Mesothelial cell of epicardium (in vitro differentiated cells): ENCODE results near the gene TMEM178B. TPM values are rescaled to one million over a fixed set of nuclear protein-coding genes. Genes with fewer than 3 reads are reported as not detected.
"Not testable (repeated sequence)": the region's sequence is repeated elsewhere in the genome, so short reads cannot be mapped to it uniquely, and the experiment has no call there.

Experiments used
- DNase-seq, 2 experiments: peaks; one replicate each; pipeline ENCODE4 v3.0.0; 2021; ENCODE audit warnings: low spot score in 2 of 2; ENCODE audit not compliant: unreplicated experiment in 2 of 2
- H3K27ac Mint-ChIP-seq: 2 replicates; pipeline ENCODE4 v1.8.0; 2021; ENCODE audit warnings: mixed read lengths
- H3K27me3 Mint-ChIP-seq: 2 replicates; pipeline ENCODE4 v1.8.0; 2021; ENCODE audit warnings: low read depth, mixed read lengths
- H3K36me3 Mint-ChIP-seq: 2 replicates; pipeline ENCODE4 v1.8.0; 2021; ENCODE audit warnings: mixed read lengths
- H3K4me1 Mint-ChIP-seq: 2 replicates; pipeline ENCODE4 v1.8.0; 2021; ENCODE audit warnings: mixed read lengths
- H3K4me3 Mint-ChIP-seq: 2 replicates; pipeline ENCODE4 v1.8.0; 2021; ENCODE audit warnings: mild to moderate bottlenecking, moderate library complexity, mixed read lengths
- H3K9me3 Mint-ChIP-seq: 2 replicates; pipeline ENCODE4 v1.8.0; 2021; ENCODE audit warnings: mixed read lengths
- total RNA-seq: library from RNA; stranded (reverse); gene quantifications from 3 replicates; pipeline ENCODE4 v1.2.1, GENCODE V29; 2021
- TF ChIP-seq, protein P1 (sequence below): fragments of 200-600 bp; sonication (generic); IDR thresholded peaks from one replicate; pipeline ENCODE4 v1.5.0; 2021; ENCODE audit warnings: antibody characterized with exemption; ENCODE audit not compliant: unreplicated experiment

Gene TMEM178B
- total RNA-seq, 1 donor from 2014 or later: 0.16 TPM

DNA sequence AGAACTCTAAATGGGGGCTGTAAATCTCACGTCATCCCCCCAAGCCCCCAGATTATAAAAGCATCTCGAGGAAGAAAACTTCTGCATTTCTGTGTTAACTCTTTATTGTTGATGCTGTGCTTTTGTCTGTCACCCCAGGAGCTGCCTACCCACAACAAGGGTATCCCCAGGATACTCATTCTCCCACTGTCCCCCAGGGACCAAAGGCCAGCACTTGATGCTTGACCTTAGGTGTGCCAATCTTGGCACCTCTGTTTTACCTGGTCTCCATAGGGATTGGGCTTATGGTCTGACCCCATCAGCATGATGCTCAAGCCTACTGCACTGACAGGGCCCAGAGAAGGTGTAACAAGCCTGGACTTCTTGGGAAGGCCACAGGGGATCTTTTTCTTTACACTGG lies 251.4 kb downstream of the TMEM178B start:
- Mint-ChIP-seq H3K27me3 (peaks cover 17% of the 10 kb centered on the region), H3K36me3 (no peaks in the 10 kb centered on the region), H3K4me3 (no peak overlapping the region), H3K4me1 (no peaks in the 10 kb centered on the region), H3K27ac (no peak overlapping the region), H3K9me3 (no peaks in the 10 kb centered on the region)
- TF ChIP-seq, protein P1, sequence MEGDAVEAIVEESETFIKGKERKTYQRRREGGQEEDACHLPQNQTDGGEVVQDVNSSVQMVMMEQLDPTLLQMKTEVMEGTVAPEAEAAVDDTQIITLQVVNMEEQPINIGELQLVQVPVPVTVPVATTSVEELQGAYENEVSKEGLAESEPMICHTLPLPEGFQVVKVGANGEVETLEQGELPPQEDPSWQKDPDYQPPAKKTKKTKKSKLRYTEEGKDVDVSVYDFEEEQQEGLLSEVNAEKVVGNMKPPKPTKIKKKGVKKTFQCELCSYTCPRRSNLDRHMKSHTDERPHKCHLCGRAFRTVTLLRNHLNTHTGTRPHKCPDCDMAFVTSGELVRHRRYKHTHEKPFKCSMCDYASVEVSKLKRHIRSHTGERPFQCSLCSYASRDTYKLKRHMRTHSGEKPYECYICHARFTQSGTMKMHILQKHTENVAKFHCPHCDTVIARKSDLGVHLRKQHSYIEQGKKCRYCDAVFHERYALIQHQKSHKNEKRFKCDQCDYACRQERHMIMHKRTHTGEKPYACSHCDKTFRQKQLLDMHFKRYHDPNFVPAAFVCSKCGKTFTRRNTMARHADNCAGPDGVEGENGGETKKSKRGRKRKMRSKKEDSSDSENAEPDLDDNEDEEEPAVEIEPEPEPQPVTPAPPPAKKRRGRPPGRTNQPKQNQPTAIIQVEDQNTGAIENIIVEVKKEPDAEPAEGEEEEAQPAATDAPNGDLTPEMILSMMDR: no peak
- no peak for DNase-seq

DNA sequence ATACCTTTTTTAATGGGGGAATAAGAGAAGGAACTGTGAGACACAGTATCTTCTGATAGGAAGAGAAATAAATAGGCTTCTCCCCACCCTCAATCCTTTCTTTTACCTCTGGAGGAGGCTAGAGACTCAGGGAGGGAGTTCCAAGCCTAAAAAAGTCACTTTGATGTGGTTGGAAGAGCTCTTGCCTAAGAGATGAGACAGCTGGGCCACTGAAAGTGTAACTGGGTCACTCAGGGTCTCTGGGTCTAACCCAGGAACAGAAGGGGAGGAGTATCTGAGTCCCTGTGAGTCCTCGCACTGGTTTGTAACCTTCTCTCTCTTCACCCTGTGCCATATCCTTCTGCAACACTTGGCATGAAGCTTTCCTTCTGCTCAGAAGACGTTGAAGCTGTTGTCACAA lies 254.4 kb downstream of the TMEM178B start:
- TF ChIP-seq, protein P1: no peak
- DNase-seq: no peak
- no peak overlapping the region for H3K4me3 Mint-ChIP-seq
- H3K4me1 Mint-ChIP-seq: no peaks in the 10 kb centered on the region
- no peak overlapping the region for H3K27ac Mint-ChIP-seq
- no peaks in the 10 kb centered on the region for H3K36me3 Mint-ChIP-seq
- peaks cover 24% of the 10 kb centered on the region for H3K27me3 Mint-ChIP-seq
- H3K9me3 Mint-ChIP-seq: no peaks in the 10 kb centered on the region

DNA sequence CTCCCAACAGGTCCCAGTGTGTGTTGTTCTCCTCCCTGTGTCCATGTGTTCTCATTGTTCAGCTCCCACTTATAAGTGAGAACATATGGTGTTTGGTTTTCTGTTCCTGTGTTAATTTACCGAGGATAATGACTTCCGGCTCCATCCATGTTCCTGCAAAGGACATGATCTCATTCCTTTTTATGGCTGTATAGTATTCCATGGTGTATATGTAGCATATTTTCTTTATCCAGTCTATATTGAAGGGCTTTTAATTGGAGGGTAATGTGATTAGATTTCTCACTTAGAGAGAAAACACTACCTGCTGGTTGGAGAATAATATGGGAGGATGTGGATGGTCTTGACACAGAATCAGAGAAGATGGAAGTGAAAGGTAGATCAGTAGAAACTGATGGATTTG lies 256.4 kb downstream of the TMEM178B start:
- H3K27ac Mint-ChIP-seq, DNase-seq, H3K4me1 Mint-ChIP-seq, H3K9me3 Mint-ChIP-seq, H3K4me3 Mint-ChIP-seq, H3K36me3 Mint-ChIP-seq: not testable (repeated sequence)
- peaks cover 16% of the 10 kb centered on the region for H3K27me3 Mint-ChIP-seq

DNA sequence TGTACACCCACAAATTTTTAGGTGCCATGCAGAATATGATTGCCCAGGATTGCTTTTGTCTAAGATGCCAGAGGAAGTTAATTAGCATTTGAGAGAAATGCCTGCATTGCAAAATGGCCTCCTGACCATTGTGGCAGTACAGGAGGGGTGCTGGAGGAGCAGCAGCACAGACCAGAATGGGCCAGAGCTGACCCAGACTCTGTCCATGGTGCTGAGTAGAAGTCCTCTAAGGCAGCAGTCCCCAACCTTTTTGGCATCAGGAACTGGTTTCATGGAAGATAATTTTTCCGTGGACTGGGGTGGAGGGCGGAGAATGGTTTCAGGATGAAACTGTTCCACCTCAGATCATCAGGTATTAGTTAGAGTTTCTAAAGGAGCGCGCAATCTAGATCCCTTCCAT lies 259.6 kb downstream of the TMEM178B start:
- H3K27me3 Mint-ChIP-seq: peaks cover 12% of the 10 kb centered on the region
- no peak overlapping the region for H3K4me3 Mint-ChIP-seq
- H3K36me3 Mint-ChIP-seq: no peaks in the 10 kb centered on the region
- no peaks in the 10 kb centered on the region for H3K4me1 Mint-ChIP-seq
- no peak for DNase-seq
- H3K27ac Mint-ChIP-seq: no peak overlapping the region
- peaks cover 3% of the 10 kb centered on the region for H3K9me3 Mint-ChIP-seq
- TF ChIP-seq, protein P1: no peak

DNA sequence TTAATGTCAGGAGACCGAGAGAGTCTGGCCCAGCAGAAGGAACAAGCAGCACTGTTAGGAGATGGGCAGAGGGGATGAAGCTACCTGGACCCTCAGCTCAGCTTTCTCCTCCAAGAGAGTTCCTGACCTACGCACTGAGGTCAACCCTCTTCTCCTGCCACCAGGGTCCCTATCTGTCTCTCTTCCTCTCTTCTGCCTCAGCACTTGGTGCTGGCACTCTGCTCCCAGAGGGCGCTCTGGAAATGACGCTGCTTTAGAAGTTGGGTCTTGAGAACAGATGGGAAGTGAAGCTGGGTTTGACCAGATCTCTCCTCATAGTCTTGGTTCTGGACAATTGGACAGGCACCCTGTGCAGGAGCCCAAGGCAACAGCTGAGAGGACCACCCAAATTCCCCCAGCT lies 261.3 kb downstream of the TMEM178B start:
- TF ChIP-seq, protein P1: no peak
- H3K9me3 Mint-ChIP-seq: peaks cover 3% of the 10 kb centered on the region
- DNase-seq: no peak
- no peaks in the 10 kb centered on the region for H3K36me3 Mint-ChIP-seq
- H3K27me3 Mint-ChIP-seq: peaks cover 13% of the 10 kb centered on the region
- no peaks in the 10 kb centered on the region for H3K4me1 Mint-ChIP-seq
- H3K27ac Mint-ChIP-seq: no peak overlapping the region
- H3K4me3 Mint-ChIP-seq: no peak overlapping the region

DNA sequence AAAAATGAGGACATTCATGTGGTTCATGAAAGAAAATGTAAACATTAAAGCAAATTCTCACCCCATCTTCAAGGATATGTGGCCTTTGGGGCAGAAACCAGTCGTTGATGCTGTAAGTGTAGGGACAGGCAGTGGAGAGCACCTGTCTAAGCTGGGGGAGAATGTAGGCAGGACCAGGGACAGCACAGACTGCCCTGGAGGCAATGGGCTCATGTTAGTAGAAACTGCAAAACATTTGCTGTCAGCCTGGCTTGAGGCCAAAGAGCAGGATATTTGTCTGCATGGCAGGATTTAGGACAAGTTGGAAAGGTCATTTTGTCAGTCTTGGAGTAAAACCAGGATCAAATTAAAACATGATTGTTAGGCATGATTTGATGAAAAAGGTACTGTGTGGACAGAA lies 265.7 kb downstream of the TMEM178B start:
- no peaks in the 10 kb centered on the region for H3K36me3 Mint-ChIP-seq
- H3K27ac Mint-ChIP-seq: no peak overlapping the region
- peaks cover 3% of the 10 kb centered on the region for H3K9me3 Mint-ChIP-seq
- no peaks in the 10 kb centered on the region for H3K4me1 Mint-ChIP-seq
- H3K4me3 Mint-ChIP-seq: no peak overlapping the region
- DNase-seq: no peak
- H3K27me3 Mint-ChIP-seq: peaks cover 9% of the 10 kb centered on the region
- TF ChIP-seq, protein P1: no peak
